ENCODE data around the gene AGAP1.

Gene AGAP1

GRCh38 chr2:235515821-235516220 is 22.0 kb downstream of the AGAP1 start:
- ChIA-PET CTCF (no interaction called here), POLR2A (no interaction called here)
- no peak for DNase-seq (ENCODE audit: extremely low spot score)
- TF ChIP-seq CTCF (IDR thresholded peaks at IDR 0.05; ENCODE audit: control extremely low read depth, extremely low read depth, low read depth, missing control alignments) = no peak

- CTCF ChIA-PET = no interaction called here
- DNase-seq (ENCODE audit: extremely low spot score) = no peak
- TF ChIP-seq CTCF (IDR thresholded peaks at IDR 0.05; ENCODE audit: control extremely low read depth, extremely low read depth, low read depth, missing control alignments) = no peak
- POLR2A ChIA-PET = no interaction called here
These were observed 22.4 kb downstream of the AGAP1 start for GRCh38 chr2:235516257-235516656.

GRCh38 chr2:235518322-235519090 is 24.7 kb downstream of the AGAP1 start:
- ChIA-PET POLR2A (no interaction called here), CTCF (no interaction called here)
- DNase-seq (ENCODE audit: extremely low spot score) = no peak
- TF ChIP-seq CTCF (IDR thresholded peaks at IDR 0.05; ENCODE audit: control extremely low read depth, extremely low read depth, low read depth, missing control alignments) = no peak

GRCh38 chr2:235520787-235521186 is 26.9 kb downstream of the AGAP1 start:
- no peak for TF ChIP-seq CTCF (IDR thresholded peaks at IDR 0.05; ENCODE audit: control extremely low read depth, extremely low read depth, low read depth, missing control alignments)
- ChIA-PET POLR2A (no interaction called here), CTCF (no interaction called here)
- DNase-seq (ENCODE audit: extremely low spot score) = no peak

GRCh38 chr2:235521844-235522243 is 28.0 kb downstream of the AGAP1 start:
- ChIA-PET CTCF (no interaction called here), POLR2A (no interaction called here)
- no peak for DNase-seq (ENCODE audit: extremely low spot score)
- TF ChIP-seq CTCF (IDR thresholded peaks at IDR 0.05; ENCODE audit: control extremely low read depth, extremely low read depth, low read depth, missing control alignments) = no peak

- POLR2A ChIA-PET = no interaction called here
- CTCF ChIA-PET = no interaction called here
- no peak for TF ChIP-seq CTCF (IDR thresholded peaks at IDR 0.05; ENCODE audit: control extremely low read depth, extremely low read depth, low read depth, missing control alignments)
- DNase-seq (ENCODE audit: extremely low spot score) = no peak
These were observed 29.2 kb downstream of the AGAP1 start for GRCh38 chr2:235523021-235523420.

All from GM10248 (cell line).